H1 (cell line): ENCODE results near the gene RNASEH2C. TPM values are rescaled to one million over a fixed set of nuclear protein-coding genes. Genes with fewer than 3 reads are reported as not detected.

ENCODE experiments used
- CTCF ChIA-PET: fragments of 300-600 bp; sonication (Branson Sonifier 250); formaldehyde crosslinking; loops from one replicate; lab custom pipeline; 2021; ENCODE audit not compliant: partially characterized antibody; lab: Charles Lee
- POLR2A ChIA-PET: fragments of 300-600 bp; sonication (Branson Sonifier 250); formaldehyde crosslinking; loops from one replicate; lab custom pipeline; 2021; ENCODE audit warnings: inconsistent platforms; ENCODE audit not compliant: partially characterized antibody; lab: Charles Lee
- DNase-seq, 2 experiments: peaks; one replicate each; pipeline versions ENCODE4 v3.0.0 to v3.0.0-alpha.2; 2010 to 2022; ENCODE audit warnings: low spot score in 2 of 2, low read depth in 1 of 2, mixed read lengths in 1 of 2
- FAIRE-seq: peaks from 2 replicates; lab custom pipeline; 2011; peaks lifted over from hg19 to GRCh38; lab: Jason Lieb, UNC
- H2AFZ ChIP-seq: 2 replicates; pipeline ENCODE4 v1.8.1; 2012; ENCODE audit warnings: low read length, inconsistent platforms
- H2AK5ac ChIP-seq: 2 replicates; pipeline ENCODE4 v1.6.1; 2013; ENCODE audit warnings: low read depth, low read length
- H2BK120ac ChIP-seq: replicated peaks from 2 replicates; pipeline ENCODE3; 2013; ENCODE audit warnings: low read depth, low read length, inconsistent platforms
- H2BK12ac ChIP-seq: 2 replicates; pipeline ENCODE4 v1.6.1; 2013; ENCODE audit warnings: low read depth, low read length
- H2BK15ac ChIP-seq: 2 replicates; pipeline ENCODE4 v1.6.1; 2013; ENCODE audit warnings: low read length
- H2BK20ac ChIP-seq: 2 replicates; pipeline ENCODE4 v1.6.1; 2013; ENCODE audit warnings: low read length
- H2BK5ac ChIP-seq: 2 replicates; pipeline ENCODE4 v1.6.1; 2013; ENCODE audit warnings: low read depth, low read length
- H3K14ac ChIP-seq: 2 replicates; pipeline ENCODE4 v1.6.1; 2013; ENCODE audit warnings: inconsistent platforms; ENCODE audit not compliant: insufficient read length
- H3K18ac ChIP-seq: 2 replicates; pipeline ENCODE4 v1.6.1; 2013; ENCODE audit warnings: low read length; ENCODE audit errors: extremely low read depth
- H3K23ac ChIP-seq: 2 replicates; pipeline ENCODE4 v1.6.1; 2013; ENCODE audit warnings: inconsistent platforms; ENCODE audit not compliant: insufficient read length
- H3K23me2 ChIP-seq: 2 replicates; pipeline ENCODE4 v1.6.1; 2013; ENCODE audit warnings: low read depth, low read length
- H3K27ac ChIP-seq: 2 replicates; pipeline ENCODE4 v1.6.1; 2011; ENCODE audit warnings: low read depth, low read length, inconsistent platforms
- H3K27me3 ChIP-seq, 4 experiments: replicated peaks in 1 of 4; 1 replicate in 1 of 4; 2 replicates in 3 of 4; pipeline versions ENCODE4 v1.6.1 to v1.8.1; 2011 to 2013; ENCODE audit warnings: low read length in 3 of 4, mild to moderate bottlenecking in 3 of 4, inconsistent platforms in 2 of 4, mixed read lengths in 2 of 4, moderate library complexity in 1 of 4; ENCODE audit not compliant: control insufficient read depth in 3 of 4, insufficient read depth in 3 of 4; ENCODE audit errors: extremely low read depth in 1 of 4
- H3K36me3 ChIP-seq, 4 experiments: 2 replicates each; pipeline versions ENCODE4 v1.6.1 to v1.8.1; 2011 to 2013; ENCODE audit warnings: mild to moderate bottlenecking in 4 of 4, low read length in 3 of 4, moderate library complexity in 2 of 4, control low read depth in 1 of 4, inconsistent platforms in 1 of 4; ENCODE audit not compliant: insufficient read depth in 4 of 4, control insufficient read depth in 2 of 4
- H3K4ac ChIP-seq: replicated peaks from 2 replicates; pipeline ENCODE3; 2013; ENCODE audit warnings: low read length, low read depth, mixed read lengths, inconsistent platforms; ENCODE audit not compliant: insufficient read length
- H3K4me1 ChIP-seq, 4 experiments: replicated peaks in 1 of 4; 1 replicate in 1 of 4; 2 replicates in 3 of 4; pipeline versions ENCODE4 v1.6.1 to v1.8.1; 2011 to 2013; ENCODE audit warnings: low read length in 3 of 4, inconsistent platforms in 2 of 4, mixed read lengths in 1 of 4; ENCODE audit not compliant: insufficient read depth in 4 of 4, control insufficient read depth in 3 of 4
- H3K4me2 ChIP-seq, 2 experiments: 2 replicates each; pipeline versions ENCODE4 v1.6.1 to v1.8.1; 2011 to 2013; ENCODE audit warnings: low read depth in 2 of 2, low read length in 2 of 2, control low read depth in 1 of 2, inconsistent platforms in 1 of 2, mild to moderate bottlenecking in 1 of 2; ENCODE audit not compliant: insufficient read depth in 1 of 2
- H3K4me3 ChIP-seq, 4 experiments: fragments of 200-600, 300-600 bp in 1 of 4; sonication (generic), shearing (Covaris generic), sonication (Bioruptor Twin) in 1 of 4; 2 replicates each; pipeline versions ENCODE4 v1.5.1 to v1.8.1; 2011 to 2016; ENCODE audit warnings: low read length in 4 of 4, low read depth in 3 of 4, control low read depth in 2 of 4, inconsistent platforms in 2 of 4, mild to moderate bottlenecking in 2 of 4, mixed read lengths in 1 of 4, moderate library complexity in 1 of 4; ENCODE audit not compliant: insufficient read depth in 2 of 4; ENCODE audit errors: extremely low read depth in 1 of 4
- H3K56ac ChIP-seq: replicated peaks from 2 replicates; pipeline ENCODE3; 2013; ENCODE audit warnings: low read depth, mild to moderate bottlenecking, mixed read lengths, low read length, inconsistent platforms; ENCODE audit not compliant: insufficient read length
- H3K79me1 ChIP-seq: 2 replicates; pipeline ENCODE4 v1.6.1; 2013; ENCODE audit warnings: low read depth, low read length, control low read depth
- H3K79me2 ChIP-seq, 2 experiments: 2 replicates each; pipeline versions ENCODE4 v1.6.1 to v1.8.1; 2012 to 2013; ENCODE audit warnings: low read length in 2 of 2, mild to moderate bottlenecking in 2 of 2, inconsistent platforms in 1 of 2; ENCODE audit not compliant: insufficient read depth in 2 of 2, control insufficient read depth in 1 of 2
- H3K9ac ChIP-seq, 4 experiments: replicated peaks in 1 of 4; 1 replicate in 1 of 4; 2 replicates in 3 of 4; pipeline versions ENCODE4 v1.6.1 to v1.8.1; 2011 to 2013; ENCODE audit warnings: low read depth in 3 of 4, low read length in 3 of 4, control low read depth in 2 of 4, mild to moderate bottlenecking in 2 of 4, moderate library complexity in 2 of 4, inconsistent platforms in 1 of 4; ENCODE audit errors: extremely low read depth in 1 of 4
- H3K9me3 ChIP-seq, 2 experiments: 2 replicates each; pipeline versions ENCODE4 v1.6.1 to v1.8.1; 2012 to 2013; ENCODE audit warnings: mild to moderate bottlenecking in 2 of 2, moderate library complexity in 2 of 2, control low read depth in 1 of 2, inconsistent platforms in 1 of 2, low read depth in 1 of 2, low read length in 1 of 2, mixed read lengths in 1 of 2; ENCODE audit not compliant: insufficient read depth in 2 of 2
- H4K20me1 ChIP-seq, 2 experiments: replicated peaks in 1 of 2; 2 replicates each; pipeline versions ENCODE3 to v1.8.1; 2011 to 2013; ENCODE audit warnings: inconsistent platforms in 2 of 2, low read length in 2 of 2, mild to moderate bottlenecking in 1 of 2; ENCODE audit not compliant: insufficient read depth in 2 of 2, control insufficient read depth in 1 of 2
- H4K5ac ChIP-seq: 2 replicates; pipeline ENCODE4 v1.6.1; 2013; ENCODE audit warnings: low read length, low read depth, mixed read lengths, inconsistent platforms; ENCODE audit not compliant: insufficient read length
- H4K8ac ChIP-seq: 2 replicates; pipeline ENCODE4 v1.8.0; 2013; ENCODE audit warnings: mild to moderate bottlenecking, moderate library complexity, low read length, inconsistent platforms; ENCODE audit not compliant: insufficient read depth; ENCODE audit errors: extremely low read depth
- H4K91ac ChIP-seq: replicated peaks from 2 replicates; pipeline ENCODE3; 2013; ENCODE audit warnings: low read length, mixed read lengths, inconsistent platforms; ENCODE audit not compliant: insufficient read length
- ASH2L ChIP-seq: fragments of 200-600, 300-600 bp; sonication (generic); IDR thresholded peaks from one replicate; pipeline ENCODE4 v1.7.1; 2017; ENCODE audit warnings: low read length
- BCL11A ChIP-seq, 2 experiments: IDR thresholded peaks; one replicate each; pipeline ENCODE4 v1.6.1; 2011; ENCODE audit warnings: low read depth in 2 of 2, low read length in 2 of 2, mild to moderate bottlenecking in 2 of 2
- CTBP2 ChIP-seq: IDR thresholded peaks from 2 replicates; pipeline ENCODE4 v1.7.0; 2011; ENCODE audit warnings: borderline replicate concordance, mild to moderate bottlenecking, moderate library complexity, mixed read lengths, low read length; ENCODE audit not compliant: insufficient read depth, insufficient read length
- E2F6 ChIP-seq: IDR thresholded peaks from 2 replicates; pipeline ENCODE4 v1.6.1; 2012; ENCODE audit warnings: inconsistent platforms
- GTF2F1 ChIP-seq: IDR thresholded peaks from 2 replicates; pipeline ENCODE4 v1.6.1; 2012; ENCODE audit warnings: low read depth, low read length, improper control_type of control experiment, borderline replicate concordance
- KDM1A ChIP-seq: fragments of 200-600, 300-600 bp; sonication (generic); IDR thresholded peaks from 2 replicates; pipeline ENCODE4 v1.7.1; 2016; ENCODE audit warnings: mild to moderate bottlenecking, low read length, borderline replicate concordance
- KDM4A ChIP-seq: IDR thresholded peaks from one replicate; pipeline ENCODE4 v1.7.1; 2012; ENCODE audit warnings: low read depth, mild to moderate bottlenecking, moderate library complexity, low read length, inconsistent platforms; ENCODE audit not compliant: severe bottlenecking
- SIN3A ChIP-seq, 2 experiments: IDR thresholded peaks in 1 of 2; conservative IDR thresholded peaks in 1 of 2; 2 replicates each; pipeline ENCODE4 v1.6.1; 2011 to 2012; ENCODE audit warnings: low read length in 2 of 2, improper control_type of control experiment in 1 of 2, low read depth in 1 of 2, mild to moderate bottlenecking in 1 of 2
- SIRT6 ChIP-seq: IDR thresholded peaks from one replicate; pipeline ENCODE4 v1.7.1; 2012; ENCODE audit warnings: low read length, inconsistent platforms
- SP4 ChIP-seq: IDR thresholded peaks from 2 replicates; pipeline ENCODE4 v1.6.1; 2012; ENCODE audit warnings: low read length, inconsistent platforms
- TAF1 ChIP-seq: IDR thresholded peaks from 2 replicates; pipeline ENCODE4 v1.6.1; 2011; ENCODE audit warnings: mild to moderate bottlenecking, low read depth, low read length
- TCF12 ChIP-seq: IDR thresholded peaks from 2 replicates; pipeline ENCODE4 v1.6.1; 2011; ENCODE audit warnings: low read depth, mild to moderate bottlenecking, low read length
- WGBS, 2 experiments: shearing (Covaris generic) in 1 of 2; methylation state at CpG; one replicate each; pipeline versions ENCODE4 v1.1.6 to v1.1.7; 2013 to 2015; ENCODE audit warnings: low lambda C conversion rate in 2 of 2, mixed read lengths in 2 of 2, inconsistent platforms in 1 of 2, low coverage in 1 of 2, missing lambda C conversion rate in 1 of 2; ENCODE audit not compliant: insufficient replicate concordance in 2 of 2, insufficient coverage in 1 of 2, insufficient read length in 1 of 2; ENCODE audit errors: extremely low coverage in 1 of 2, missing lambda C conversion rate in 1 of 2; 5-methylcytosine and 5-hydroxymethylcytosine counted together
- polyA plus RNA-seq, 7 experiments: library from polyadenylated mRNA; depleted of rRNA in 3 of 7; stranded (reverse) in 5 of 7; unstranded in 2 of 7; fragments of >200 nt in 5 of 7; fragments of 200-250 nt in 2 of 7; gene quantifications; 1 replicate in 5 of 7; 2 replicates in 1 of 7; 4 replicates in 1 of 7; pipeline versions ENCODE4 v1.2.1 to v1.2.3, GENCODE V29; 2011 to 2013; ENCODE audit warnings: missing spikeins in 2 of 7, mixed read lengths in 2 of 7
- total RNA-seq: library from RNA; stranded (reverse); fragmentation: NEBNext Ultra II Directional; extraction: Animal tissue kit (Norgen Biotek cat#: 25700); gene quantifications from 2 replicates; pipeline ENCODE4 v1.2.1, GENCODE V29; 2021

RNASEH2C gene
- total and polyA plus RNA-seq, 2 of the 8 experiments (the other 6 are each of a cell fraction or from before 2014, with no cell fraction given) = 40.2 to 60.3 TPM

- peaks cover 12 to 15% (median 12%) of the 10 kb centered on the region in 4 experiments for H3K36me3 ChIP-seq
- H3K23ac ChIP-seq = no peak overlapping the region
- H3K23me2 ChIP-seq = peaks cover 3% of the 10 kb centered on the region; the same call in 1 of the 2 replicates
- no peaks in the 10 kb centered on the region for H3K79me1 ChIP-seq
- H4K5ac ChIP-seq = no peak overlapping the region
- no peaks in the 10 kb centered on the region for H3K27me3 ChIP-seq
- H2BK20ac ChIP-seq = no peak overlapping the region
- H3K14ac ChIP-seq = no peak overlapping the region
- no peak overlapping the region for H3K27ac ChIP-seq
- no peaks in the 10 kb centered on the region for H3K79me2 ChIP-seq
- no peak overlapping the region for H3K18ac ChIP-seq
- ChIA-PET CTCF (interaction anchor here (0.7 to 4.4 kb wide), 12 partner anchors 16 to 179 kb away, joined by 3 to 33 read pairs (median 14); partner anchors contain the start of genes CCDC85B and FIBP), POLR2A (interaction anchor here (1.0 to 3.3 kb wide), 4 partner anchors 10 to 149 kb away, joined by 3 to 23 read pairs (median 12); partner anchors contain the start of genes CFL1, MUS81 and RNASEH2C)
- H4K20me1 ChIP-seq = peaks cover 0 to 9% of the 10 kb centered on the region in 2 experiments
- no peak overlapping the region for H4K91ac ChIP-seq
- no peak overlapping the region for H3K4me3 ChIP-seq
- no peak overlapping the region for H2AFZ ChIP-seq
- WGBS, 2 experiments = 89% methylated on average over 3 of the region's 3 CpGs; no CpG with 5 or more reads in 1 of the 2 experiments
- H3K4me1 ChIP-seq = peaks cover 0 to 2% (median 2%) of the 10 kb centered on the region in 4 experiments; a peak in 1 of 7 replicates
- no peak overlapping the region for H2AK5ac ChIP-seq
- H2BK12ac ChIP-seq = no peak overlapping the region
- no peak overlapping the region for H3K9ac ChIP-seq
- no peak overlapping the region for H3K4me2 ChIP-seq
- H2BK5ac ChIP-seq = no peak overlapping the region
- H2BK15ac ChIP-seq = no peak overlapping the region
- FAIRE-seq (no peak), DNase-seq (no peak)
- 0 out of 4 replicates have a peak, but pooled peaks cover 0 to 2% of the 10 kb centered on the region in 2 experiments for H3K9me3 ChIP-seq
- H4K8ac ChIP-seq = no peak overlapping the region; the same call in 1 of the 2 replicates
- no peak overlapping the region for H2BK120ac ChIP-seq
- no peak overlapping the region for H3K4ac ChIP-seq
- TF ChIP-seq SIN3A (conservative IDR thresholded peaks at IDR 0.05 in 1 of 2, IDR thresholded peaks at IDR 0.05 in 1 of 2; ENCODE audit: low read depth in 1 of 2, low read length in 2 of 2) (no peak), GTF2F1 (no peak), SP4 (no peak), ASH2L (no peak), BCL11A (IDR thresholded peaks at IDR 0.05; ENCODE audit: low read depth in 2 of 2, low read length in 2 of 2) (no peak), SIRT6 (no peak), TCF12 (no peak), TAF1 (no peak), CTBP2 (no peak), E2F6 (no peak), KDM1A (no peak), KDM4A (no peak)
- H3K56ac ChIP-seq = no peak overlapping the region
Observed at GRCh38 chr11:65710421-65710820, 10.2 kb downstream of the RNASEH2C start.
